Left lung (tissue), 10 donors: ENCODE measurements around the gene ZNF644. TPM values are rescaled to one million over a fixed set of nuclear protein-coding genes. Genes with fewer than 3 reads are reported as not detected.

ENCODE experiments used
- ATAC-seq: fragments of 200-7000 bp; cut with Tn5 transposase; one replicate; pipeline ENCODE4 v1.9.1; 2020; ENCODE audit warnings: moderate library complexity
- DNase-seq, 4 donors: peaks; one replicate each; pipeline ENCODE4 v3.0.0-alpha.2; 2013 to 2020
- H3K27ac ChIP-seq, 2 donors: fragments of 200-600 bp; sonication (generic) in 1 of 2; one replicate each; pipeline versions ENCODE4 v1.5.0 to v1.8.0; 2020 to 2021
- H3K27me3 ChIP-seq, 2 donors: fragments of 200-600 bp; sonication (generic) in 1 of 2; one replicate each; pipeline versions ENCODE4 v1.5.0 to v1.8.0; 2020 to 2021
- H3K36me3 ChIP-seq, 2 donors: fragments of 200-600 bp; sonication (generic) in 1 of 2; one replicate each; pipeline versions ENCODE4 v1.5.0 to v1.8.0; 2020 to 2021
- H3K4me1 ChIP-seq, 2 donors: fragments of 200-600 bp; one replicate each; pipeline ENCODE4 v1.8.0; 2021
- H3K4me3 ChIP-seq, 2 donors: fragments of 200-600 bp; sonication (generic) in 1 of 2; one replicate each; pipeline versions ENCODE4 v1.5.0 to v1.8.0; 2020 to 2021; ENCODE audit warnings: mild to moderate bottlenecking in 1 of 2
- H3K9me3 ChIP-seq, 2 donors: fragments of 200-600 bp; sonication (generic) in 1 of 2; one replicate each; pipeline versions ENCODE4 v1.5.0 to v1.8.0; 2020 to 2021
- intact Hi-C, 2 donors: fragments of 100-400 bp; cut with DNase I; formaldehyde crosslinking; loops; one replicate each; pipeline versions ENCODE4 v1.11.2 to v1.14.2; 2022
- polyA plus RNA-seq, 6 donors: library from polyadenylated mRNA; unstranded; fragments of 120-200 nt; gene quantifications; one replicate each; pipeline ENCODE4 v1.2.1, GENCODE V29; 2013; ENCODE audit not compliant: insufficient read length in 6 of 6
- total RNA-seq, 2 donors: library from RNA; stranded (reverse); fragmentation: NEBNext Ultra II Directional; extraction: Animal tissue kit (Norgen Biotek cat#: 25700); gene quantifications; one replicate each; pipeline ENCODE4 v1.2.1, GENCODE V29; 2021
- TF ChIP-seq, protein P1 (sequence below), 2 donors: fragments of 200-600 bp; sonication (generic) in 1 of 2; IDR thresholded peaks; one replicate each; pipeline versions ENCODE4 v1.5.0 to v1.8.0; 2021; ENCODE audit warnings: antibody characterized with exemption in 2 of 2
- donor health status: DM: no; HTN: yes; CAD: no.
- donor health status: DM: no; HTN: no; CAD: no.

Gene ZNF644
- total and polyA plus RNA-seq, 8 donors, result 52.6 to 73.0 (median 65.5) TPM

DNA sequence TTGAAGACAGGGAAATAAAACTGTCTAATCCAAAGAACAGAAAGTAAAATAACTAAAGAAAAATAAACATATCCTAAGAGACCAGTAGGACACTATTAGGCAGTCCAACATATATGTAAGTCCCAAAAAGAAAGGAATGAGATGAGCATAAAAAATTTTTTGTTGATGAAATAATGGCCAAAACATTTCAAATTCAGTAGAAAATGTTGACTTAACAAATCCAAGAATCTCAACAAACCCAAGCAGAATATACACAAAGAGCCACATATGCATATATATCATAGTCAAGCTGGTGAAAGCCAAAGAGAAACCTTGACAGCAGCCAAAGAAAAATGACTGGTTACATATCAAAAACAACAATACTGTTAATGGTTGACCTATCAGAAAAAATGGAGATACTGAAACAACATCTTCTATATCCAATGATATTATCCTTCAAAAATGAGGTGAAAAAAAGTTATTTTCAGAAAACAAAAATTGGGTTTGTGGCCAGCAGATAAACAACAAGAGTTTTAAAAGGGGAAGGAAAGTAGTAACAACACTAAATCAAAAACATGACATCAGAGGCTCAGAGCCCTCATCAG lies 26.4 kb downstream of the ZNF644 start:
- peaks cover 0 to 9% of the 10 kb centered on the region in 2 donors for H3K4me1 ChIP-seq
- TF ChIP-seq, protein P1, sequence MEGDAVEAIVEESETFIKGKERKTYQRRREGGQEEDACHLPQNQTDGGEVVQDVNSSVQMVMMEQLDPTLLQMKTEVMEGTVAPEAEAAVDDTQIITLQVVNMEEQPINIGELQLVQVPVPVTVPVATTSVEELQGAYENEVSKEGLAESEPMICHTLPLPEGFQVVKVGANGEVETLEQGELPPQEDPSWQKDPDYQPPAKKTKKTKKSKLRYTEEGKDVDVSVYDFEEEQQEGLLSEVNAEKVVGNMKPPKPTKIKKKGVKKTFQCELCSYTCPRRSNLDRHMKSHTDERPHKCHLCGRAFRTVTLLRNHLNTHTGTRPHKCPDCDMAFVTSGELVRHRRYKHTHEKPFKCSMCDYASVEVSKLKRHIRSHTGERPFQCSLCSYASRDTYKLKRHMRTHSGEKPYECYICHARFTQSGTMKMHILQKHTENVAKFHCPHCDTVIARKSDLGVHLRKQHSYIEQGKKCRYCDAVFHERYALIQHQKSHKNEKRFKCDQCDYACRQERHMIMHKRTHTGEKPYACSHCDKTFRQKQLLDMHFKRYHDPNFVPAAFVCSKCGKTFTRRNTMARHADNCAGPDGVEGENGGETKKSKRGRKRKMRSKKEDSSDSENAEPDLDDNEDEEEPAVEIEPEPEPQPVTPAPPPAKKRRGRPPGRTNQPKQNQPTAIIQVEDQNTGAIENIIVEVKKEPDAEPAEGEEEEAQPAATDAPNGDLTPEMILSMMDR (IDR thresholded peaks at IDR 0.05), result no peak
- no peak for ATAC-seq

DNA sequence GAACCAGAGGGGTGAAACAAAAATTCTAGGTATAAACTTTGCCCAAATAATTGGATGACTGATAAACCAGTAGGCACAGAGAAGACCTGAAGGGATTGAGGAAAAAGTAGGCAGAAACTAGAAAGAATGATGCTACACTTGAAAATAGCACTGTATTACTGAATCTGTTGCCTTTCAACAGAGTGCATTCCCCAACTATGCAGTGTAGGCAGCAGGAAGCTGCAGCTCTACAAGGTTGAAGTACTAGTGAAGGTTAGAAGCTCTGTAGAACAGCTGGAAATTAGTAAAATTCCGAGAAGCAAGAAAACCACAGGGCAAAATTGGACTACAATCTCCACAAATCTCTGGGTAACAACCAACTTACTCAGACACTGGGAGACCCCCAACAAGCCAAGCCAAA lies 27.4 kb downstream of the ZNF644 start:
- Histone ChIP-seq H3K27me3 (no peaks in the 10 kb centered on the region), H3K36me3 (peaks cover 0 to 6% of the 10 kb centered on the region in 2 donors), H3K9me3 (peaks cover 0 to 8% of the 10 kb centered on the region in 2 donors), H3K4me3 (no peak overlapping the region), H3K4me1 (peaks cover 0 to 14% of the 10 kb centered on the region in 2 donors), H3K27ac (no peak overlapping the region)
- DNase-seq, result no peak
- intact Hi-C loops, result no loop called here
- TF ChIP-seq, protein P1 (IDR thresholded peaks at IDR 0.05), result no peak
- ATAC-seq, result no peak

More for the DNA sequence above, 26.4 kb downstream of the ZNF644 start:
- peaks cover 0 to 6% of the 10 kb centered on the region in 2 donors for H3K36me3 ChIP-seq
- DNase-seq, result no peak
- H3K27ac ChIP-seq, result no peak overlapping the region
- H3K9me3 ChIP-seq, result peaks cover 0 to 8% of the 10 kb centered on the region in 2 donors
- no peaks in the 10 kb centered on the region for H3K27me3 ChIP-seq
- intact Hi-C loops, result no loop called here
- H3K4me3 ChIP-seq, result no peak overlapping the region

DNA sequence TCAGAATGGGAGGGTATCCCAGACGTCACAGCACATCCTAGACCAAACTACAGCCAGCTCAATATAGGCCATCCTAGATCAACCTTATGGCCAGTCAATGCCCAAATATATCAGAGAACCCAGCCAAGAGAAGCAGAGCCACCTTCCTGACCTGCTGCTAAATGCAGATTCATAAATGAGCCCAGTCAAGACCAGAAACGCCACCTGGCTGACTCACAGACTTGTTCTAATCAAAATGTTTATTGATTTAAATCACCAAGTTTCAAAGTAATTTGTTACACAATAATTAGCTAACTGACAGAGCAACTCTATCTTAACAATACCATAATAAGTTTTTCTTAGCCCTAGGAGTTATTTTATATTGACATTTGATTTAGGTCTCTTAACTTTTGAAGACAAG lies 28.6 kb downstream of the ZNF644 start:
- Histone ChIP-seq H3K4me1 (peaks cover 0 to 14% of the 10 kb centered on the region in 2 donors), H3K27ac (no peak overlapping the region), H3K36me3 (peaks cover 0 to 6% of the 10 kb centered on the region in 2 donors), H3K4me3 (no peak overlapping the region), H3K9me3 (peaks cover 0 to 12% of the 10 kb centered on the region in 2 donors), H3K27me3 (no peaks in the 10 kb centered on the region)
- intact Hi-C loops, result no loop called here
- TF ChIP-seq, protein P1 (IDR thresholded peaks at IDR 0.05), result no peak
- ATAC-seq (no peak), DNase-seq (no peak)

DNA sequence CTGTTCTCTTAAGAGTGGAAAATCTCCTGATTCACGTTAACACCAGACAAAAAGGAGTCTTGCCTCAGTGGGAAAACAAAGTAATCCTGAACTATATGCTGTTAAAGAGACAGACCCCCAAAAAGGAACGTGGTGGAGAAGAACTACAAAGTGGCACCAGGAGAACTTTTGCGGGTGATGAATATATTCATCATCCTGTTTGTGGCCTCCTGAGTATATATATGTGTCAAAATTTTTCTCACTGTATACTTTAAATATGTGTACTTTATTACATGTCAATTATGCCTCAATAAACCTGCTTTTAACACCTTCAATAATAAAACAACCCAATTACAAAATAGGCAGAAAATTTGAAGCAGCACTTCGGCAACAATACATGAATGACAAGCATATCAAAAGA lies 31.1 kb downstream of the ZNF644 start:
- H3K27ac ChIP-seq, result no peak overlapping the region
- H3K27me3 ChIP-seq, result no peaks in the 10 kb centered on the region
- no peak for DNase-seq
- H3K36me3 ChIP-seq, result no peaks in the 10 kb centered on the region
- peaks cover 0 to 20% of the 10 kb centered on the region in 2 donors for H3K4me1 ChIP-seq
- H3K9me3 ChIP-seq, result peaks cover 0 to 9% of the 10 kb centered on the region in 2 donors
- TF ChIP-seq, protein P1 (IDR thresholded peaks at IDR 0.05), result no peak
- no peak for ATAC-seq
- intact Hi-C loops, result no loop called here
- no peak overlapping the region for H3K4me3 ChIP-seq

DNA sequence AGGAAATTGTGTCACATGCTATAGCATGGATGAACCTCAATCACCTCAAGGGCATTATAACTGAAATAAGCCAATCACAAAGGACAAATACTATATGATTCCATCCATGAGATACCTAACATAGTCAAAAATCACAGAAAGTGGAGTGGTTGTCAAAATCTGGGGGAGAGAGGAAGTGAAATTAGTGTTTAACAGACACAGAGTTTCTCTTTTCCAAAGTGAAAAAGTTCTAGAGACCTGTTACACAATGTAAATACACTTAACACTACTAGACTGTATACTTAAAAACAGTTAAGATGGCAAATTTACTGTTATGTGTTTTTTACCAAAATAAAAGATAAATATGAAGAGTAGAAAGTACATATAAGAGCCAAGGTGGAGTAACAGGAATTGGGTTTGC lies 31.8 kb downstream of the ZNF644 start:
- H3K27me3 ChIP-seq, result no peaks in the 10 kb centered on the region
- ATAC-seq, result peak; percentile 50
- no peak overlapping the region for H3K4me3 ChIP-seq
- H3K27ac ChIP-seq, result no peak overlapping the region
- intact Hi-C loops, result no loop called here
- H3K9me3 ChIP-seq, result peaks cover 0 to 9% of the 10 kb centered on the region in 2 donors
- TF ChIP-seq, protein P1 (IDR thresholded peaks at IDR 0.05), result no peak
- peaks cover 0 to 14% of the 10 kb centered on the region in 2 donors for H3K4me1 ChIP-seq
- no peak for DNase-seq
- H3K36me3 ChIP-seq, result no peaks in the 10 kb centered on the region
